ENCODE data around the gene STH.

The STH gene

DNA sequence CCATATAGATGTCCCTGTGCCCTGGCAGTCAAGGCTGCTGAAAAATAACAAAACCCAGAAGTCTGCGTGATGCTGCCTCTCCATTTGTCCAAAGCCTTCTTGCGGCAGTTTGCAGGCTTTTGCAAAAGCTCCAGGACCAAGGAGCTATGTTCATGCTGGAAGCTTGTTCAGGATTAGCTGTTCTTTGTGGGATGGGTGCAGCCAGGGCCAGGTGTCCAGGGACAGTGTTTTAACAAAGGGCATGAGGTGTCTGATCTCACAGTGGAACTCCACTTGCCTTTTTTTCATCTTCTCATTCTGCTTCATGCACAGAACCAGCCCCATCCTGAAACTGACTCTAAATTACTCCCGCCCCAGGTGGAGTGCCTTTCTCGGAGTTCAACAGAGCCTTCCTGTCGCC lies 31.7 kb upstream of the STH start:
- DNase-seq (ENCODE audit: low read depth in 2 of 2), result no peak

DNA sequence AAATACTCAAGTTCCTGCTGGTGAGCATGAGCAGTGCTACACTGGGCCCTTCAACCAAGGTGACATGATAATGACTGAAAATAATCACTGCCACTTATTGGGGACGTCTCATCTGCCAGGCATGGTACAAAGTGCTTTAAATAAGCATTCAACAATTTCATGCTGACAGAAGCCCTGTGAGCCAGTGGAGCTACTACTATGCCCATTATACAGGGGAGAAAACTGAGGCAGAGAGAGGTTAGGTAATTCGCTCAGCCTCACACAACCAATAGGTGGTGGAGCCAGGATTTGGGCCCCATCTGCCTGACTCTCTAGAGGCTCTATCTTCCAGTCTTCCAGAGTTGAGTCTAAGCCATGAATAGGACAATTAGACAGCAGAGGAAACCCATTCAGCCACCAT lies 30.3 kb upstream of the STH start:
- no peak for DNase-seq (ENCODE audit: low read depth in 2 of 2)

DNA sequence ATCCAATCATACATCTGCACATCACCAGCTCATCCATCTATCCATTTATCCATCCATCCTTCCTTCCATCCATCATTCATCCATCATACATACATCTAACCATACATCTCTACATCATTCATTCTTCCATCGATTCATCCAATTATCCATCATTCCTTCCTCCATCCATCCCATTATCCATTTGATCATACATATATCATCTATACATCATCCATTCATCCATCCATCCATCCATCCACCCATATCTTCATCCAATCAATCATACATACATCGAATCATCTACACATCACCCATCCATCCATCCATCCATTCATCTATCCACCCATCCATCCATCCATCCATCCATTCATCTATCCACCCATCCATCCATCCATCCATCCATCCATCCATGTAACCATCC lies 29.3 kb upstream of the STH start:
- DNase-seq (ENCODE audit: low read depth in 2 of 2), result no peak

DNA sequence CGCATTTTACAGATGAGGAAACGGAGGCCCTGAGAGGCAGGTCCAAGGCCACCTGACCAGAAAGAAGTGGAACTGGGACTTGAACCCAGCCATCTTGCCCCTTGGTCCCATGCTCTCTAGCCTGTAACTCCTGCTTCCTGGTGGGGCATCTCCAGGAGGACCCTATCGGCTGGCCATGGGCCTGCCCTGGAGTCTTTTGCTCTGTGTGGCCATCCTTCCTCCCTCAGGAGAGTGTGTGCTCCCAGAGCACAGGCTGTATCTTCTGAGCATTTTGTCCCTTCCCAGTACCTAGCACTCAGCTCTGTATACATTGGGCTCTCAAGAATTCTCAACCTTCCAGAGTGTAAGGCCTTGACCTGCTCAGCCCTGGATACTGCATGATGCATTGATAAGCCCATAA lies 28.4 kb upstream of the STH start:
- DNase-seq (ENCODE audit: low read depth in 2 of 2), result no peak

DNA sequence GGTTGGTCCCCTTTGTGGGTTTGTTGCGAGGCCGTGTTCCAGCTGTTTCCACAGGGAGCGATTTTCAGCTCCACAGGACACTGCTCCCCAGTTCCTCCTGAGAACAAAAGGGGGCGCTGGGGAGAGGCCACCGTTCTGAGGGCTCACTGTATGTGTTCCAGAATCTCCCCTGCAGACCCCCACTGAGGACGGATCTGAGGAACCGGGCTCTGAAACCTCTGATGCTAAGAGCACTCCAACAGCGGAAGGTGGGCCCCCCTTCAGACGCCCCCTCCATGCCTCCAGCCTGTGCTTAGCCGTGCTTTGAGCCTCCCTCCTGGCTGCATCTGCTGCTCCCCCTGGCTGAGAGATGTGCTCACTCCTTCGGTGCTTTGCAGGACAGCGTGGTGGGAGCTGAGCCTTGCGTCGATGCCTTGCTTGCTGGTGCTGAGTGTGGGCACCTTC lies 27.3 kb upstream of the STH start:
- no peak for DNase-seq (ENCODE audit: low read depth in 2 of 2)

DNA sequence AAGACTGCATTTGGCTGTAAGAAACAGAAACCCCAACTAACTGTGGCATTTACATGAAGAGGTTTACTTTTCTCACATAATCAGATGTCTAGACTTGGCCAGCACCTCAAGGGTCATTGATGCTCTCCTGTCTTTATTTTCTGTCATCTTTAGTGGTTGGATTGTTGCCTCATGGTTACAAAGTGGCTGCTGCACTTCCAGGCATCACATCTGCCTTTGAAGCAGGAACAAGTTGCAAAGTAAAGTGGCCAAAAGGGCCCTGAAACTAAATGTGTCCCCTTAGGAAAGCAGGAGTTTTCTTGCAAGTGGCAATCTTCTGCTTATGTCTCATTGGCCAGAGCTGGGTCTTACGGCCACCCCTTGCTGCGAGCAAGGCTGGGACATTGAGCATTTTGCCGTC lies 26.5 kb upstream of the STH start:
- no peak for DNase-seq (ENCODE audit: low read depth in 2 of 2)

DNA sequence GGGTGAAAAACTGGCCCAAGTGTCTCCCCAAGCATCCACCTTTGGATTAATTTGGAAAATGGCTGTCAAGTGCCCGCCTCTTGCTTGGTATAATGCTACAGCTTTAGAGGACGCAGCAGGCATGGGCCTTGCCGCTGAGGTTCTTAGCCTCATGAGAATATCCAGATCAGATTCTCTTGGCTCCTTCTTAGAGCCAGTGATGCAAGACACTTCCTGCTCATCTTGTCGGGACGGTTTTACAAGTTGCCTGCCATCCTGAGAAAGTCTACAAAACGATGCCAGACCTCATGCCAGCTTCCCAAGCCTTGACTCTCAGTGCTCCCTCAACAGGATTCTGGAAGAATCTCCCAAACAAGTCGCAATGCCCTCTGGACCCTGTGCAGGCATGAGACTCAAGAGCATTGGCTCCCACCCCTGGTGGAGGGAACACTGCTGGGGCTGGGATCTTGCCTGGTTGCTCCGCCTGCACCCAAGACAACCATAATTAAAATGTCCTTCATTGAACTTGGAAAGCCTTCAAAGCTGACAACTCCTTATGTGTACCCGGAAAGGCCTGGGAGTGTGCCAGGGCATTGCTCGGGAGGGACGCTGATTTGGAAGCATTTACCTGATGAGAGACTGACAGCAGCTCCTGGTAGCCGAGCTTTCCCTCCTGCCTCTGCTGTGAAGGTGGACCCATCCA lies 25.8 kb upstream of the STH start:
- no peak for DNase-seq (ENCODE audit: low read depth in 2 of 2)

DNA sequence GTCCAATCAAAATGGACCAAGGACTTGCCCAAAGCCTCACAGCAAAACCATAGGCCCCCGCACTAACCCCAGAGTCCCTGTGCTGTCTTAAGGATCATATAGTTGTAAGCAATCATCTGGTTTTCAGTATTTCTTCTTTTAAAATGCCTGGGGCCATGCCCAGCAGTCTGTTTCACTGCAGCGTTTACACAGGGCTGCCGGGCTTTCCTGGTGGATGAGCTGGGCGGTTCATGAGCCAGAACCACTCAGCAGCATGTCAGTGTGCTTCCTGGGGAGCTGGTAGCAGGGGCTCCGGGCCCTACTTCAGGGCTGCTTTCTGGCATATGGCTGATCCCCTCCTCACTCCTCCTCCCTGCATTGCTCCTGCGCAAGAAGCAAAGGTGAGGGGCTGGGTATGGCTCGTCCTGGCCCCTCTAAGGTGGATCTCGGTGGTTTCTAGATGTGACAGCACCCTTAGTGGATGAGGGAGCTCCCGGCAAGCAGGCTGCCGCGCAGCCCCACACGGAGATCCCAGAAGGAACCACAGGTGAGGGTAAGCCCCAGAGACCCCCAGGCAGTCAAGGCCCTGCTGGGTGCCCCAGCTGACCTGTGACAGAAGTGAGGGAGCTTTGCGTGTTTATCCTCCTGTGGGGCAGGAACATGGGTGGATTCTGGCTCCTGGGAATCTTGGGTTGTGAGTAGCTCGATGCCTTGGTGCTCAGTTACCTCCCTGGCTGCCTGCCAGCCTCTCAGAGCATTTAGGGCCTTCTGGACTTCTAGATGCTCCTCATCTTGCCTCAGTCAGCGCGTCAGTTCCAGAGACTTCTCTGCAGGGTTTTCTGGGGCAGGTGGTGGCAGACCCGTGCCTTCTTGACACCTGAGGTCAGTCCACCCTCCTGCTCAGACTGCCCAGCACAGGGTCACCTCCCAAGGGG lies 24.8 kb upstream of the STH start:
- no peak for DNase-seq (ENCODE audit: low read depth in 2 of 2)

DNA sequence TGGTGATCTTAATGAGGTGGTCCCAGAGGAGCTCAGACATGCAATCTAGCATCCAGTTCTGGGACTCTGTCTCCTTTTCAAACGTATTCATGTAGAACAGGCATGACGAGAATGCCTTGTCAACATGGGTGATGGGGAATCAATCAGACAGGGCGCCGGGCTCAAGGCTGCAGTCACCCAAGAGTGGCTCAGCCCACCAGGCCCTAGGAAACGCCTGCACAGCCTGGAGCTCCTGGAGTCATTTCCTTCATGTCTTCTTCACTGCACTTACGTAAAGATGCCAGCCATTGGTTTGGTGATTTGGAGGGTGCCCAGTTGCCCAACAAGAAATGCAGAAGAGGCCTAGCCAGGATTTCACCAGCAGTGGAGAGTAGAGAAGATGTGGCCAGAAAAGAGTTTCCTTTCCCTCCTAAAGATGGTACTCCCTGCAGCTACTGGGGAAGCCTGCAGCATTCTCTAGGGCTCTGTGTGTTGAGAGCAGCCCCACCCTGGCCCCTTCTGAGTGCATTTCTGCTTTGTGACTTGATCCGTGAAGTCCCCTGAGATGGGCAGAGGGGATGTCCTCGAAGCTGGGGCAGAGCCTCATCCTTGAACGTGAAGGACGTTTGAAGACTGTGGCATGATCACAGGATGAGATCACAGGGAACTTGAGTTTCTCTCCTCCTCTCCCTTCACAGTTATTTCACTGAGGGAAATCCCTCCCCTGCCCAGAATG lies 24.0 kb upstream of the STH start:
- no peak for DNase-seq (ENCODE audit: low read depth in 2 of 2)

DNA sequence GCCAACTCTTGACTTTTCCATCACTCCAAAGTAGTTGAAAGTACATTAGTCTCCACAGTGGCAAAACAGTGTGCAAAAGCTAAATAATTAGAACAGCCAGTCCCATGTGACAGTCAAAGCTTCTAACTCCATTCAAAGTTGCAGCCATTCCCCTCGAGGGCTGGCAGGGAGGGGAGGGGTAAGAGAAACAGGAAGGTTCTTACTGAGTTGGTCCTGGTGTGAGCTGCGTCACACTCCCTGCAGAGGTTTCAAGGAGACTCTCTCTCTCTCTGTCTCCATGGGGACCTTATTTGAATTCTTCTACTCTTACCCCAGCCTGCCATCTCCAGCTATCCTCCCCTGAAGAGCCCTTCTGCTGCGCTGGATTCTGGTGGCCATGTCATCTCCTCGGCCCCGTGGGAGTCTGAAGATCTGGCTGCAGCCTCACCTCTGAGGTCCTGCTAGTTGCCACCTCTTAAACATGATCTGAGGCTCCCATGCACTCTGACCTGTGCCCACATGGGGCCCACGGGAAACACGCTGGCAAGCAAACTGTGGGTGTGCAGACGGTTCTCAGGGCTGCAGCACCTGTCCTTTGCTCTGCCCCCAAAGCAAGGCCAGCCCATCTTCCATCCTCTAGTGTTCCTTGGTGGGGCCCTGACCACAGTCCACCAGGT lies 23.3 kb upstream of the STH start:
- no peak for DNase-seq (ENCODE audit: low read depth in 2 of 2)

DNA sequence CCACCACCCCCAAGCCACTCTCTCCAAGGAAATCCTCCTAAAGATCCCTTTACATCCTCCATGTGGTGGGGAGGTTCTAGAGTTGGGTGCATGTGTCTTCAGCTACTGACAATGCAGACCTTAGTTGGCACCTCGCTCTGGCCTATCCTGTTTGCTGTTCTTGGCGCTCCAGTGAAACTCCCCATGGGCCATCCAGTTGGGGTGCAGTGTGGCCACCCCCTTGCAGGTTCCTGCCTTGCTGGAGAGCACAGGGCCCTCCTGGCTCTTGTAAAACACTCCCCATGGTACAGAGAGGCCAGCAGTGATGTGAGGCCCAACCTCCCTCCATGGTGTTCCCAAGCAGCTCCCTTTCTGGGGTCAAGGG lies 22.7 kb upstream of the STH start:
- no peak for DNase-seq (ENCODE audit: low read depth in 2 of 2)

DNA sequence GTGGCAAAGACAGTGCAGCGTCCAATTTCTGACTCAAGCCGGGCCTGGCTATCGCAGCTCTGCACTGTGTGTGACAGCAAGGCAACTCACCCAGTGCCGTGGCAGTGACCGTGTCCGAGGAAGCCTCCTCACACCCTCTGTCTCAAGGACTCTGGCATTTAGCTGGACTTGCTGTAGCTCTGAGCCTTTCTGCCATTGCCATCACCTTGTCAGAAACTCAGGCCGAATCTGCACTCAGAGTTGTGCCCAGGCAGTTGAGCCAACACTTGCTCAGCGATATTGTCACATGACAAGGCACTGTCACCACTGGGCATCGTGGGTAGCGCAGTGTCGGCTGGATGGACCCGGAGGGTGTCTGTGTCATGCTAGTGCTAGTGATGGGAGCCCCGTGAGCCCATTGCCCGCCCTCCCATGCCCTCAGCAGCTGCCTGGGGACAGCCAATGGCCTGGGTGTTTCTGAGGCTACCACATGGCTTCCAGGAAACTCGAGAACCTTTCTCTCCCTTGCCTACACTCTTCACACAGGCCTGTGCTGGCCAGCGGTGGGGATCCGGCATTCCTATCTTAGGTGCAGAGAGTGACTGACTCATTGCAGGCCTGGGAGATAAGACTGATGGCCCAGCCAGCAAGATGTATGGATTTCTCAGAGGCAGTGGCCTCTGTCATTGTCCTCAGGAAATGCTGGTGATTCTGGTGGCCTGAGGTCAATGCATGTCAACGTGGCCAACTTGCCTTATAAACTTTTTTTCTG lies 22.1 kb upstream of the STH start:
- no peak for DNase-seq (ENCODE audit: low read depth in 2 of 2)

DNA sequence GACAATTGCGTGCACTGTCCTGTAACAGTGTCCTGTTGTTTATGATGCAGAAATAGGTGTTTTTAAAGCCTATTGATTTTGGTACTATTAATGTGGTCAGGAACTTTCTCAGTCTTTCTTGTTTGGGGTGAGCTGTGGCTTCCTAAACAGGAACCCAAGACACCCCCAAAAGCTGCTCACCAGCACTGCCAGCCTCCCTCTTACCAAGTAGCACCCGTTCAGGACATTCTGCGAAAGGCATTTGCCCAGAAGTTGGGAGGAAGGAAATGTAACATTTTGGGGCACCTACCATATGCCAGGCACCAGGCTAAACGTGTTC lies 21.6 kb upstream of the STH start:
- no peak for DNase-seq (ENCODE audit: low read depth in 2 of 2)

DNA sequence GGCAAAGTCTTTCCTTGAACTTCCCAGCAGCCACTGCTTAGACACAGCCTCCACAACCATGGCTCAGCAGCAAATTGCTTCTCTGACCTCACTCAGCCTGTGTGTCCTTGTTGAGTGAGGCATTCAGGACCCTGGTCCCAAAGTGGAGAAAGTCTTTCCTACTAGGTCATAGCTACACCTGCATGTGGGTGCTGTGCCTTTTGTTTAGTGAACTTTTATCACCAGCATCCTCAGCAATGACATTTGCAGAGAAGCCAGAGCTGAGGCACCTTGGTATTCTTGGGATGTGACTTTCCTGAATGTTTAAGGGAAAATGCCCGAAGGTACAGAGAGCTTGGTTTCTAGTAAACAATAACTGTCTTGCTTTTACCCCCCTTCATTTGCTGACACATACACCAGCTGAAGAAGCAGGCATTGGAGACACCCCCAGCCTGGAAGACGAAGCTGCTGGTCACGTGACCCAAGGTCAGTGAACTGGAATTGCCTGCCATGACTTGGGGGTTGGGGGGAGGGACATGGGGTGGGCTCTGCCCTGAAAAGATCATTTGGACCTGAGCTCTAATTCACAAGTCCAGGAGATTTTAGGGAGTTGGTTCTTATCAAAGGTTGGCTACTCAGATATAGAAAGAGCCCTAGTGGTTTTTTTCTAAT lies 20.9 kb upstream of the STH start:
- DNase-seq (ENCODE audit: low read depth in 2 of 2), result no peak

DNA sequence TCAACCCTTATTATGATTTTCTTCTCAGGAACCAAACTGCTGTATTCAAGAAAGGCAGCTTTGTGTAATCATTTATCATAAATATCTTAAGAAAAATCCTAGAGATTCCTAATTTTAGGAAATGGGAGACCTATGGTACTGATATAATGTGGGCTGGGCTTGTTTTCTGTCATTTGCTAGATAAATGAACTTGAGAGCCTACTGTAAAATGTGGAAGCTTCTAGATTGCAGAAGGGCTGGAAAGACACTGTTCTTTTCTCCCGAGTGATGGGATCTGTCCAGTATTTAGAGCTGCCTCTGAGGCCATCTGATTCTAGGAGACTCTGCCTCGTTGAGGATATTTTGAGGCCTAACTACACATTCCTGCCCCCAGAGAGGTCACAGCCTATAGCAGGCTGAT lies 19.9 kb upstream of the STH start:
- DNase-seq (ENCODE audit: low read depth in 2 of 2), result no peak

DNA sequence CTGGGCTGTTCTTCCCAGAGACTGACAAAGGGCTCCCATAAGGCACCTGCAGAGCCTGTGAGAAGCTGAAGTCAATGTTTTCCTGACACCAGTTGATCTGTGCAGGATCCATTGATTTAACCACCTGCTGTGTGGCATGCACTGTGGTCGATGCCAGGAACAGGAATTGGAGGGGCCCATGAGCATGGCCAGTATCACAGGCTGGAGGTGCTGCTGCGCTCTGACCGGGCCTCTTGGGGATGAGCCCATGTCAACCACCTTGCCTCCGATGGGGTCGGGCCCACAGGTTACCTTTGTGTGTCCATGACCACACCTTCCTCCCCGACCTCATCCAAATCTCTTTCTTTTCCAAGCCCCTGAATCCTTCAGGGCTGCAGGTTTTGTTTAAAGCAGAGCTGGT lies 18.2 kb upstream of the STH start:
- DNase-seq (ENCODE audit: low read depth in 2 of 2), result no peak

DNA sequence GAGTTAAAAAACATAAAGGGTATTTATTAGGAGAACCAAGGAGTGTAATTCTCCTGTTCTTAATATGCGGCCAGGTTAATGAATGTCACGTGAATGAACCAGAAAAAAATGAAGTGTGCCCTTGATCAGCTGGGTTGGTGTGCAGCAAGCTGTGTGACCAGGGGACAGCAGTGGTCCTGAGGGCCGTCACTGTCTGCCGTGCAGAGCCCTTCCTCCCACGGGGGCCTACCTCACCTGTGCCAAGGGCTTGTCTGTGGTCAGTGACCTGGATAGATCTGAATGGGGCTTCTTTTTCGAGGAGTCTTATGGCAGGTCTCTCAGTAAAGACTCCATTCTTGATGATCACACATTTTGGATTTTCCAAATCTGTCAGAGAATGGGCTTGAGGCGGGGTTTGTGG lies 17.7 kb upstream of the STH start:
- DNase-seq (ENCODE audit: low read depth in 2 of 2), result no peak

DNA sequence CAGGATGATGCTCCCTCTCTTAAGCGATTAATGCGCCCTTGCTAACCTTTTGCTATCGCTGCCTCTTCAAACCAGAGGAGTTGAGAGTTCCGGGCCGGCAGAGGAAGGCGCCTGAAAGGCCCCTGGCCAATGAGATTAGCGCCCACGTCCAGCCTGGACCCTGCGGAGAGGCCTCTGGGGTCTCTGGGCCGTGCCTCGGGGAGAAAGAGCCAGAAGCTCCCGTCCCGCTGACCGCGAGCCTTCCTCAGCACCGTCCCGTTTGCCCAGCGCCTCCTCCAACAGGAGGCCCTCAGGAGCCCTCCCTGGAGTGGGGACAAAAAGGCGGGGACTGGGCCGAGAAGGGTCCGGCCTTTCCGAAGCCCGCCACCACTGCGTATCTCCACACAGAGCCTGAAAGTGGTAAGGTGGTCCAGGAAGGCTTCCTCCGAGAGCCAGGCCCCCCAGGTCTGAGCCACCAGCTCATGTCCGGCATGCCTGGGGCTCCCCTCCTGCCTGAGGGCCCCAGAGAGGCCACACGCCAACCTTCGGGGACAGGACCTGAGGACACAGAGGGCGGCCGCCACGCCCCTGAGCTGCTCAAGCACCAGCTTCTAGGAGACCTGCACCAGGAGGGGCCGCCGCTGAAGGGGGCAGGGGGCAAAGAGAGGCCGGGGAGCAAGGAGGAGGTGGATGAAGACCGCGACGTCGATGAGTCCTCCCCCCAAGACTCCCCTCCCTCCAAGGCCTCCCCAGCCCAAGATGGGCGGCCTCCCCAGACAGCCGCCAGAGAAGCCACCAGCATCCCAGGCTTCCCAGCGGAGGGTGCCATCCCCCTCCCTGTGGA lies 16.0 kb upstream of the STH start:
- DNase-seq (ENCODE audit: low read depth in 2 of 2), result no peak

DNA sequence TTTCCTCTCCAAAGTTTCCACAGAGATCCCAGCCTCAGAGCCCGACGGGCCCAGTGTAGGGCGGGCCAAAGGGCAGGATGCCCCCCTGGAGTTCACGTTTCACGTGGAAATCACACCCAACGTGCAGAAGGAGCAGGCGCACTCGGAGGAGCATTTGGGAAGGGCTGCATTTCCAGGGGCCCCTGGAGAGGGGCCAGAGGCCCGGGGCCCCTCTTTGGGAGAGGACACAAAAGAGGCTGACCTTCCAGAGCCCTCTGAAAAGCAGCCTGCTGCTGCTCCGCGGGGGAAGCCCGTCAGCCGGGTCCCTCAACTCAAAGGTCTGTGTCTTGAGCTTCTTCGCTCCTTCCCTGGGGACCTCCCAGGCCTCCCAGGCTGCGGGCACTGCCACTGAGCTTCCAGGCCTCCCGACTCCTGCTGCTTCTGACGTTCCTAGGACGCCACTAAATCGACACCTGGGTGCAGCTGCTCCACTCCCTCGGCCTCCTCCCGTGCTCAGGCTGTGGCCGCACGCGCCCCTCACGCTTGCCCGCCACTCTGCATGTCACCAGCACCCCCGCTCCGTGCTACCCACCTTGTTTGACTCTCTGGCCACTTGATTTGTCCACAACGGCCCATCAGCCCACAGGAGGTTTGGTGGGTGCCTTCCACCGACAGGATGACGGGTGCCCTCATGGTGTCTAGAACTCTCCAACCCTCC lies 15.3 kb upstream of the STH start:
- DNase-seq (ENCODE audit: low read depth in 2 of 2), result no peak

DNA sequence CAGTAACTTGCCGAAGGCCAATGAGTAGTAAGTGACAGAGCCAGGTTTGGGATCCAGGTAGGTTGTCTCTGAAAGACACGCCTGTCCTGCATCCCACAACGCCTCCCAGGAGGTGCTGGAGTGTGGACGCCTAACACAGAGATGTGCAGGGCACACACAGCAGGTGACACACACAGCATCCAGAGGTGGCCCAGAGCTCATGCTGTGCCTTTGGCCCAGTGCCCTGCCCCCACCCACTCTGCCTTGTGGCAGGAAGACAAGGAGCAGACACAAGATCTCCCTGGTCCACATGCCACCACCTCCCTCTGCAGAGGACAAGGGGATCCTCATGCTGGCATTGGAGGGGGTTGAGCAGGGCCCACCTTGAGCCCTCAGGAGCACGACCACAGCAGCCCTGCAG lies 14.7 kb upstream of the STH start:
- DNase-seq (ENCODE audit: low read depth in 2 of 2), result no peak

All from fibroblast of skin of left biceps (primary cell).